Measurements from ENCODE around the gene CBLN1.

The CBLN1 gene

DNA sequence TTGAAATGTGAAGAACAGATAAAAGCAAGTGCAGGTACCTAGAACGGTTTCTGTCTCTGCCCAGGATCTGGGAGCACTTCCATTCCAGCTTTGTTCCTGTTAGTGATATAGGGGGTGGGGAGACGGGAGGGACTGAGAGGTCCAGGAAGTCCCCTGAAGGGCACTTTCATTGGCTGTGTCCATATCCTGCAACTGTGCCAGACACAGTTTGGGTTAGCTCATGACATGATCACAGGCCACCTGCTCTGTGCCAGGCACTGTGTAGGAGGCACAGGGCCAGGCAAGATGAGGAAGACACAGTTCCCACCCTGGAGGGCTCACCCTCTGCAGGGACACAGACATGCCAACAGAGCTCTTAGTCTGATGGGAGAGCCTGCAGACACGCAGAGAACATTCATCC, 7.9 kb downstream of the CBLN1 start:
- H3K27ac ChIP-seq: no peak overlapping the region
- TF ChIP-seq CTCF (IDR thresholded peaks at IDR 0.05): no peak

- no peak overlapping the region for H3K27ac ChIP-seq
- no peak for TF ChIP-seq CTCF (IDR thresholded peaks at IDR 0.05)
- no peak for TF ChIP-seq ZFX (IDR thresholded peaks at IDR 0.05; ENCODE audit: borderline replicate concordance)
These were observed 10.3 kb downstream of the CBLN1 start for GRCh38 chr16:49271363-49271762.

DNA sequence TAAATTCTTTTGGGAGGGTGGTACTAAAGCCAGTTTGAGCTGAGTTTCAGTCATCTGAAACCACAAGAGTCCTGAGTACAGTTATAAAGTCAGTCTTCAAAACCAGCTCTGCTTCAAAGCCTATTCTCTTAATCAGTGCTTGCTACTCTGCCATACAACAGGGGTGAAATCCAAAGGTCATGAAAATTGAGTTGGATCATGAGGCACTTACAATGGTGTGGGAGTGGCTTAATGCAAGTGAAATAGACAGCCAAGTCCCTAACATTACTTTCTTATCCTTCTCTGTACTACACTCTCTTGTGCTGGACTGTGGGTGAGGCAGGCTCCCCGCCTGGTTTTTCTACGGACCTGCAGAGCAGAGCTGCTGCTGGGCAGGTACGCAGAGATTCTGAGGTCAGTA, 12.4 kb downstream of the CBLN1 start:
- TF ChIP-seq ZFX (IDR thresholded peaks at IDR 0.05; ENCODE audit: borderline replicate concordance) (no peak), CTCF (IDR thresholded peaks at IDR 0.05) (no peak)
- H3K27ac ChIP-seq: no peak overlapping the region

GRCh38 chr16:49268667-49269066, 13.0 kb downstream of the CBLN1 start:
- TF ChIP-seq ZFX (IDR thresholded peaks at IDR 0.05; ENCODE audit: borderline replicate concordance) (no peak), CTCF (IDR thresholded peaks at IDR 0.05) (no peak)

DNA sequence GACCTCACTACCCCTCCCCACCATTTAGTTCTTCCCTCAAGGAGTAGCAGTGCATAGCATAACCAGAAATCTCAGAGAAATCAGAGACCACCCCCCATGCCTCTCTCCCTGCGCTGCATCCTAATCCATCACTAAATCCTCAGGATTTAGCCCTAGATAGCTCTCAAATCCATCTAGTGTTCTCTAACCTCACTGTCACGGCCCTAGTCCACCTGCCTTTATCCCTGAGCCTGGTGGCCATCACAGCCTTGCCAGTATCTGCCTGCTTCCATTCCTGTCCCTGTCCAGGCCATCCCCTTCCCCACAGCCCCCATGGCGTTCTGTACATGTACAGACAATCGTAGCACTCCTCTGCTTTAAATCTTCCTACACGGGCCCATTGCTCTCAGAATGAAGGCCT, 19.1 kb downstream of the CBLN1 start:
- TF ChIP-seq CTCF (IDR thresholded peaks at IDR 0.05): no peak
- no peak for TF ChIP-seq ZFX (IDR thresholded peaks at IDR 0.05; ENCODE audit: borderline replicate concordance)
- no peak overlapping the region for H3K27ac ChIP-seq

More at GRCh38 chr16:49268667-49269066, 13.0 kb downstream of the CBLN1 start:
- no peak overlapping the region for H3K27ac ChIP-seq

- TF ChIP-seq CTCF (IDR thresholded peaks at IDR 0.05): no peak
- TF ChIP-seq ZFX (IDR thresholded peaks at IDR 0.05; ENCODE audit: borderline replicate concordance): no peak
- no peak overlapping the region for H3K27ac ChIP-seq
These were observed 19.7 kb downstream of the CBLN1 start for GRCh38 chr16:49261930-49262329.

- TF ChIP-seq ZFX (IDR thresholded peaks at IDR 0.05; ENCODE audit: borderline replicate concordance) (no peak), CTCF (IDR thresholded peaks at IDR 0.05) (no peak)
- no peak overlapping the region for H3K27ac ChIP-seq
These were observed 20.6 kb downstream of the CBLN1 start for GRCh38 chr16:49260956-49261530.

Measured in 22Rv1 (cell line).